ENCODE data around the gene SOX6.

DNA sequence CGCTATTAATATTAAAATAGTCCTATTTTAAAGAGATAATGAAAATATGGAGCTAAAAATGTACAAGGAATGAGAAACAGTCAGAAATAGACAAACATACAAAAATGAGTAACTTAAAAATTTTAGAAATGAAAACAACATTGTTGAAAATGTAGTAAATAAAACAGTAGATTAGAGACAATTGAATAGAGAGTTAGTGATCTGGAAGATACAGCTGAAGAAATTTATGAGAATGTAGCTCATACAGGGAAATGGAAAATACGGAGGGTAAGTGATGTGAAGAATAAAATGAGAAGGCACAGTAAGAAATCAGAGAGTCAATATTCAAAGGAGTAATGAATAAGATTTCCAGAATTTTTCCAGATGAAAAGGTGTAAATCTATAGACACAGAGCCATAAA lies 424.8 kb downstream of the SOX6 start:
- TF ChIP-seq, protein P1, sequence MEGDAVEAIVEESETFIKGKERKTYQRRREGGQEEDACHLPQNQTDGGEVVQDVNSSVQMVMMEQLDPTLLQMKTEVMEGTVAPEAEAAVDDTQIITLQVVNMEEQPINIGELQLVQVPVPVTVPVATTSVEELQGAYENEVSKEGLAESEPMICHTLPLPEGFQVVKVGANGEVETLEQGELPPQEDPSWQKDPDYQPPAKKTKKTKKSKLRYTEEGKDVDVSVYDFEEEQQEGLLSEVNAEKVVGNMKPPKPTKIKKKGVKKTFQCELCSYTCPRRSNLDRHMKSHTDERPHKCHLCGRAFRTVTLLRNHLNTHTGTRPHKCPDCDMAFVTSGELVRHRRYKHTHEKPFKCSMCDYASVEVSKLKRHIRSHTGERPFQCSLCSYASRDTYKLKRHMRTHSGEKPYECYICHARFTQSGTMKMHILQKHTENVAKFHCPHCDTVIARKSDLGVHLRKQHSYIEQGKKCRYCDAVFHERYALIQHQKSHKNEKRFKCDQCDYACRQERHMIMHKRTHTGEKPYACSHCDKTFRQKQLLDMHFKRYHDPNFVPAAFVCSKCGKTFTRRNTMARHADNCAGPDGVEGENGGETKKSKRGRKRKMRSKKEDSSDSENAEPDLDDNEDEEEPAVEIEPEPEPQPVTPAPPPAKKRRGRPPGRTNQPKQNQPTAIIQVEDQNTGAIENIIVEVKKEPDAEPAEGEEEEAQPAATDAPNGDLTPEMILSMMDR (IDR thresholded peaks at IDR 0.05), result no peak
- TF ChIP-seq POLR2A (IDR thresholded peaks at IDR 0.05), result no peak
